ENCODE data around the gene TET1. TPM values are rescaled to one million over a fixed set of nuclear protein-coding genes. Genes with fewer than 3 reads are reported as not detected.

TET1 gene
- total RNA-seq, 1 donor from 2014 or later: 3.2 TPM

DNA sequence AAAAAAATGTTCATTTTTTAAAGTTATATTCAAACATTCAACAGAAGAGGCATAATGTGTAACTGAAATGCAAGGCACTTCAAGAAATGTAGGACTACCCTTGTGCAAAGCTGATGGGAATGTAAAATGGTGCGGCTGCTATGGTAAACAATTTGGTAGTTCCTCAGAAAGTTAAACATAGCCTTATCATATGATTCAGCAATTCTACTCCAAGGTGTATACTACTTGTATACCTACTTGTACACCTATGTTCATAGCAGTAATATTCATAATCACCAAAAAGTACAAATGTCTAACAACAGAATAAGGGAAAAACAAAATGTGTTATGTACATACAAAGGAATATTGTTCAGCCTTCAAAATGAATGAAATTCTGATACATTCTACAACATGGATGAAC is 37.3 kb downstream of the TET1 start:
- intact Hi-C loops (cut with DNase I): no loop called here
- H3K27me3 ChIP-seq: no peaks in the 10 kb centered on the region
- no peak overlapping the region for H3K27ac ChIP-seq
- no peak for DNase-seq (ENCODE audit: extremely low spot score in 2 of 2)
- H3K9me3 ChIP-seq: no peaks in the 10 kb centered on the region
- TF ChIP-seq POLR2AphosphoS5 (IDR thresholded peaks at IDR 0.05; ENCODE audit: insufficient read depth in 1 of 2, low read depth in 1 of 2) (no peak), POLR2A (IDR thresholded peaks at IDR 0.05) (no peak), CTCF (IDR thresholded peaks at IDR 0.05) (no peak)
- H3K4me1 ChIP-seq: peaks cover 27% of the 10 kb centered on the region
- no peaks in the 10 kb centered on the region for H3K36me3 ChIP-seq
- no peak overlapping the region for H3K4me3 ChIP-seq

DNA sequence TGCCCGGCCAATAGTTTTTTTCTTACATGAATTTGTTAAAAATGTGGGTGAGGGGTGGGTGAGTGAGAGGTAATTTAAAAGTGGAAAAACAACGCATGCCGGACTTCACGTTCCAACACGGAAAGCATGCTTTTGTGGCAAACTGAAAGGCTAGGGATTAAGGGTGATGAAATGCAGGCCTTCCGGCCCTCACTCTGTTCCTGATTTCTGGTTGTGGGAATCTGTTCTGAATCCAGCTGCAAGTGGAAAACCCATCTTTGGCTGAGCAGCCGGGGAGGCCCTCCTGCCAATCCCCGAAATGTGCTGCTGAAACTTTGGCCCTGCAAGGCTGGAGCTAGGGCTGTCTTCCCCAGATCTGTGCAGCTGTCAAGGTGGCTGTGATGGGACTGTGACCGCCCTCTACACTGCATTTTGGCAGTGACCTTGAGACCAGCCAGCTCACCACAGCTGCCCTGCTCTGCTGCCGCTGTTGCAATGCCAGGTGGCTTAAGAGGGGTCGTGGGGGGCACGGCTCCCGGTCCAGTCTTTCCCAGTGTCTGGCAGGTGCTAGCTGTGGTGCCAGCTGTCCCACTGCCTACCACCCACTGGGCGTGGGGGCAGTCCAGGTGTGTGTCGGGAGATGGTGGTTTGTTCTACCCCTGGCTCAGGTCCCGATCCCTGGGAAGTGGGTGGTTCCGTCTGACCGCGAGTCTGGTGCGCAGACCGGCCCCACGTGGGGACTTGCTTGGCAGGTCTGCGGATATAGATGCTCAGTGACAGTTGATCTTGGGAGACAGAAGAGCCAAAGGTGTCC is 39.0 kb downstream of the TET1 start:
- peak overlapping the region; percentile 60 for H3K27ac ChIP-seq
- TF ChIP-seq POLR2A (IDR thresholded peaks at IDR 0.05): no peak
- TF ChIP-seq POLR2AphosphoS5 (IDR thresholded peaks at IDR 0.05; ENCODE audit: insufficient read depth in 1 of 2, low read depth in 1 of 2): peak in 1 of 2 donors; percentile 45

GRCh38 chr10:68599771-68600040 is 39.6 kb downstream of the TET1 start:
- no peak for TF ChIP-seq POLR2A (IDR thresholded peaks at IDR 0.05)
- TF ChIP-seq CTCF (IDR thresholded peaks at IDR 0.05): no peak
- no peak for TF ChIP-seq POLR2AphosphoS5 (IDR thresholded peaks at IDR 0.05; ENCODE audit: insufficient read depth in 1 of 2, low read depth in 1 of 2)
- H3K27me3 ChIP-seq: no peaks in the 10 kb centered on the region
- H3K9me3 ChIP-seq: no peaks in the 10 kb centered on the region
- H3K4me3 ChIP-seq: peak overlapping the region; percentile 47 to 53
- peaks cover 27% of the 10 kb centered on the region for H3K4me1 ChIP-seq
- intact Hi-C loops (cut with DNase I): no loop called here
- peak overlapping the region; percentile 60 for H3K27ac ChIP-seq
- no peaks in the 10 kb centered on the region for H3K36me3 ChIP-seq
- no peak for DNase-seq (ENCODE audit: extremely low spot score in 2 of 2)

More for the DNA sequence above, 39.0 kb downstream of the TET1 start:
- intact Hi-C loops (cut with DNase I): no loop called here
- Histone ChIP-seq H3K4me1 (peaks cover 27% of the 10 kb centered on the region), H3K9me3 (no peaks in the 10 kb centered on the region), H3K36me3 (no peaks in the 10 kb centered on the region), H3K4me3 (peak overlapping the region in 1 of 2 donors; percentile 47), H3K27me3 (no peaks in the 10 kb centered on the region)
- no peak for DNase-seq (ENCODE audit: extremely low spot score in 2 of 2)

DNA sequence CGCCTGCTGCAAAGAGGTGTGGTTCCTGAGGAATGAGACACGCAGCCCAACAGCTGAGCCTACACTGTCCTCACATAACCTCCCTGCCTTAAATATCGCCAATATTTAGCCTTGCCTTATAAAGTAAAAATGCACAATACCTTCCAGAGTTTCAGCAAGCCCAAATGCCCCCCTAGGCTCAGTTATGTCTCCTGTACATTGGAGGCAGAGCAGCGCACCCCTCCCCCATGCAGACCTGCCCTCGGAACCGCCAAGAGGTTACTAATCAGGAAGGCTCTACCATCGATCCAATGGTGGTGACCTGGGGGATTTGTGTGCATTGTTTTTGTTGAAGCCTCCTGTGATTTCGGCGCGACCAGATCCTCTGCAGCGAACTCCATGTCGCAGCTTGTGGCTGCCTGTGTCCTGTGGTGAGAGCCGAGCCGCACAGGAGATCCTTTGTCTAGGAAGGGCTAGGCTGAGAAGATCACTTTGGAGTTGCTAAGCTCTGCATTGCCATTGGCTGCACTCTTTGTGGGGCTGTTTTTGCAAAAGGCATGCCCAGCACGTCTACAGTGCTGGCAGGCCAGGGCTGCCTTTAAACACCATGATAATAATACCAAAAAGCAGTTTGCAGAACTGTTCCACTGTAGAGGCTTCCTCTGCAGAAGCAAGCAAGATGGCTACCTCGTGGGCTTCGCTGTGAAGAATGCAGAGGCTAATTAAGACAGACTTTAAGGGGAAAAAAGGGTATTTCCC is 40.1 kb downstream of the TET1 start:
- no peak for DNase-seq (ENCODE audit: extremely low spot score in 2 of 2)
- Histone ChIP-seq H3K4me1 (peaks cover 27% of the 10 kb centered on the region), H3K27me3 (no peaks in the 10 kb centered on the region), H3K36me3 (no peaks in the 10 kb centered on the region), H3K4me3 (peak overlapping the region; percentile 47 to 53), H3K9me3 (no peaks in the 10 kb centered on the region), H3K27ac (peak overlapping the region; percentile 60)
- intact Hi-C loops (cut with DNase I): no loop called here
- TF ChIP-seq POLR2A (IDR thresholded peaks at IDR 0.05) (no peak), CTCF (IDR thresholded peaks at IDR 0.05) (no peak), POLR2AphosphoS5 (IDR thresholded peaks at IDR 0.05; ENCODE audit: insufficient read depth in 1 of 2, low read depth in 1 of 2) (peak in 1 of 2 donors; percentile 19)

GRCh38 chr10:68601501-68602265 is 41.5 kb downstream of the TET1 start:
- Histone ChIP-seq H3K9me3 (no peaks in the 10 kb centered on the region), H3K4me1 (peaks cover 27% of the 10 kb centered on the region), H3K27ac (no peak overlapping the region), H3K27me3 (no peaks in the 10 kb centered on the region), H3K4me3 (no peak overlapping the region), H3K36me3 (no peaks in the 10 kb centered on the region)
- no peak for TF ChIP-seq POLR2AphosphoS5 (IDR thresholded peaks at IDR 0.05; ENCODE audit: insufficient read depth in 1 of 2, low read depth in 1 of 2)
- TF ChIP-seq CTCF (IDR thresholded peaks at IDR 0.05): no peak
- no peak for TF ChIP-seq POLR2A (IDR thresholded peaks at IDR 0.05)
- no peak for DNase-seq (ENCODE audit: extremely low spot score in 2 of 2)
- intact Hi-C loops (cut with DNase I): no loop called here
